Caco-2 (cell line): Measurements from ENCODE around the gene NUBPL. TPM values are rescaled to one million over a fixed set of nuclear protein-coding genes. Genes with fewer than 3 reads are reported as not detected.

Experiments used
- Bru-seq: library from RNA; stranded (reverse); fragments of 400-500 nt; gene quantifications from one replicate; lab custom pipeline; 2021; lab: Mats Ljungman, UMichigan
- BruChase-seq, 2 experiments: library from RNA; stranded (reverse); fragments of 400-500 nt; gene quantifications; one replicate each; lab custom pipeline; 2021; lab: Mats Ljungman, UMichigan
- BruUV-seq: library from RNA; stranded (reverse); fragments of 400-500 nt; replicated peaks from 2 replicates; lab custom pipeline; 2021; lab: Mats Ljungman, UMichigan
- CTCF ChIA-PET: fragments of 300-600 bp; sonication (Branson Sonifier 250); formaldehyde crosslinking; loops from one replicate; lab custom pipeline; 2022; ENCODE audit warnings: antibody characterized with exemption; lab: Charles Lee
- POLR2A ChIA-PET: fragments of 300-600 bp; sonication (Branson Sonifier 250); formaldehyde crosslinking; loops from one replicate; lab custom pipeline; 2022; ENCODE audit warnings: antibody characterized with exemption; lab: Charles Lee
- DNase-seq, 2 experiments: peaks; one replicate each; pipeline versions ENCODE4 v3.0.0 to v3.0.0-alpha.2; 2020 to 2022
- H3K27me3 ChIP-seq: replicated peaks from 2 replicates; pipeline ENCODE4 v1.6.0; 2011; ENCODE audit warnings: low read length; ENCODE audit not compliant: control insufficient read depth, insufficient read depth
- H3K36me3 ChIP-seq: 2 replicates; pipeline ENCODE4 v1.5.1; 2011; ENCODE audit warnings: low read length; ENCODE audit not compliant: control insufficient read depth, insufficient read depth
- H3K4me1 ChIP-seq: fragments of 250-450 bp; sonication (Bioruptor Pico); 2 replicates; pipeline ENCODE4 v1.5.1; 2020; ENCODE audit warnings: mild to moderate bottlenecking
- H3K4me3 ChIP-seq: 2 replicates; pipeline ENCODE4 v1.5.1; 2011; ENCODE audit warnings: low read depth, mild to moderate bottlenecking, control low read depth, low read length
- H3K9me3 ChIP-seq: fragments of 250-450 bp; sonication (Bioruptor Pico); 2 replicates; pipeline ENCODE4 v1.5.1; 2020; ENCODE audit warnings: mild to moderate bottlenecking, moderate library complexity
- H3K27ac Mint-ChIP-seq: one replicate; pipeline ENCODE4 v1.8.0; 2022; ENCODE audit warnings: mixed read lengths; ENCODE audit not compliant: unreplicated experiment
- H3K27me3 Mint-ChIP-seq: one replicate; pipeline ENCODE4 v1.8.0; 2022; ENCODE audit warnings: mixed read lengths; ENCODE audit not compliant: insufficient read depth, unreplicated experiment
- H3K36me3 Mint-ChIP-seq: one replicate; pipeline ENCODE4 v1.8.0; 2022; ENCODE audit warnings: mild to moderate bottlenecking, mixed read lengths; ENCODE audit not compliant: insufficient read depth, unreplicated experiment
- H3K4me1 Mint-ChIP-seq: one replicate; pipeline ENCODE4 v1.8.0; 2022; ENCODE audit warnings: low read depth, mixed read lengths; ENCODE audit not compliant: unreplicated experiment
- H3K4me3 Mint-ChIP-seq: one replicate; pipeline ENCODE4 v1.8.0; 2022; ENCODE audit warnings: mild to moderate bottlenecking, moderate library complexity, mixed read lengths; ENCODE audit not compliant: unreplicated experiment
- H3K9me3 Mint-ChIP-seq: one replicate; pipeline ENCODE4 v1.8.0; 2022; ENCODE audit warnings: mixed read lengths; ENCODE audit not compliant: unreplicated experiment
- CTCF ChIP-seq, 2 experiments: fragments of 200-600 bp in 1 of 2; IDR thresholded peaks; 1 replicate in 1 of 2; 2 replicates in 1 of 2; pipeline versions ENCODE4 v1.5.1 to v1.8.0; 2011 to 2022; ENCODE audit warnings: antibody characterized with exemption in 1 of 2, control low read depth in 1 of 2, inconsistent platforms in 1 of 2, low read depth in 1 of 2, low read length in 1 of 2, mild to moderate bottlenecking in 1 of 2, moderate library complexity in 1 of 2; ENCODE audit not compliant: insufficient read depth in 1 of 2, severe bottlenecking in 1 of 2, unreplicated experiment in 1 of 2
- intact Hi-C: fragments of 100-400 bp; cut with micrococcal nuclease; formaldehyde crosslinking; loops from one replicate; pipeline ENCODE4 v1.10.0; 2022; ENCODE audit not compliant: unreplicated experiment
- long read RNA-seq: library from polyadenylated mRNA; stranded (forward); transcript quantifications from one replicate; pipeline ENCODE4 v2.0.0, GENCODE V29; 2022
- total RNA-seq: library from RNA; stranded (reverse); gene quantifications from 2 replicates; pipeline ENCODE4 v1.2.3, GENCODE V29; 2022

The NUBPL gene
- total RNA-seq (12.5 and 13.9 TPM in 2 replicates), Bru-seq, nascent RNA (percentile 62 among the genes with signal in this experiment), BruChase-seq, experiment 1, labeled RNA remaining after a 2-hour chase (percentile 61 among the genes with signal in this experiment), BruChase-seq, experiment 2, labeled RNA remaining after a 6-hour chase (percentile 53 among the genes with signal in this experiment)
- long read RNA-seq, transcript NUBPL-201 (11 exons, 3,049 nt) = major isoform, 24 of 32 reads
- long read RNA-seq, partial matches to known transcripts = 0 of 32 reads
- long read RNA-seq, other reads (novel, unspliced or antisense) = 7 of 32 reads

- H3K27me3 ChIP-seq = no peaks in the 10 kb centered on the region
- peaks cover 10% of the 10 kb centered on the region for H3K36me3 Mint-ChIP-seq
These were observed at the start of gene NUBPL for GRCh38 chr14:31561155-31561846. NUBPL (plus strand) TSS chr14:31561404; CDS start chr14:31561440, 36 bp downstream.

GRCh38 chr14:31527087-31527486 lies 34.1 kb upstream of the NUBPL start:
- H3K27me3 ChIP-seq = no peaks in the 10 kb centered on the region
- DNase-seq = no peak
- Mint-ChIP-seq H3K36me3 (no peaks in the 10 kb centered on the region), H3K27me3 (peaks cover 2% of the 10 kb centered on the region), H3K27ac (no peak overlapping the region), H3K4me3 (no peak overlapping the region), H3K9me3 (no peaks in the 10 kb centered on the region), H3K4me1 (no peaks in the 10 kb centered on the region)
- no peaks in the 10 kb centered on the region for H3K9me3 ChIP-seq
- ChIA-PET POLR2A (no interaction called here), CTCF (no interaction called here)
- BruUV-seq = no TSS peak
- no peak overlapping the region for H3K4me3 ChIP-seq
- H3K36me3 ChIP-seq = no peaks in the 10 kb centered on the region
- no peaks in the 10 kb centered on the region for H3K4me1 ChIP-seq
- no peak for TF ChIP-seq CTCF (IDR thresholded peaks at IDR 0.05; ENCODE audit: insufficient read depth in 1 of 2, low read depth in 1 of 2, low read length in 1 of 2, severe bottlenecking in 1 of 2, unreplicated experiment in 1 of 2)
- intact Hi-C loops = no loop called here

More at GRCh38 chr14:31561155-31561846, at the start of gene NUBPL:
- Mint-ChIP-seq H3K27me3 (peaks cover 3% of the 10 kb centered on the region), H3K4me1 (no peaks in the 10 kb centered on the region), H3K4me3 (peak within 1 kb of the TSS; percentile 99), H3K27ac (peak within 1 kb of the TSS; percentile 100), H3K9me3 (peaks cover 10% of the 10 kb centered on the region)
- H3K4me3 ChIP-seq = peak within 1 kb of the TSS; percentile 100
- intact Hi-C loops = no loop called here
- ChIA-PET CTCF (no interaction called here), POLR2A (interaction anchor here (0.7 kb wide), 1 partner anchor 104 kb away, joined by 3 read pairs; the partner anchor contains the start of gene DTD2)
- DNase-seq = peak; percentile 94 to 95
- H3K4me1 ChIP-seq = no peaks in the 10 kb centered on the region
- H3K36me3 ChIP-seq = no peaks in the 10 kb centered on the region
- no TSS peak for BruUV-seq
- no peaks in the 10 kb centered on the region for H3K9me3 ChIP-seq
- no peak for TF ChIP-seq CTCF (IDR thresholded peaks at IDR 0.05; ENCODE audit: insufficient read depth in 1 of 2, low read depth in 1 of 2, low read length in 1 of 2, severe bottlenecking in 1 of 2, unreplicated experiment in 1 of 2)

- H3K9me3 Mint-ChIP-seq = no peaks in the 10 kb centered on the region
- no peaks in the 10 kb centered on the region for H3K9me3 ChIP-seq
- BruUV-seq = no TSS peak
- H3K27me3 ChIP-seq = no peaks in the 10 kb centered on the region
- ChIA-PET CTCF (no interaction called here), POLR2A (no interaction called here)
- intact Hi-C loops = no loop called here
- no peaks in the 10 kb centered on the region for H3K36me3 Mint-ChIP-seq
- DNase-seq = no peak
- no peak for TF ChIP-seq CTCF (IDR thresholded peaks at IDR 0.05; ENCODE audit: insufficient read depth in 1 of 2, low read depth in 1 of 2, low read length in 1 of 2, severe bottlenecking in 1 of 2, unreplicated experiment in 1 of 2)
- H3K4me1 Mint-ChIP-seq = no peaks in the 10 kb centered on the region
- no peaks in the 10 kb centered on the region for H3K36me3 ChIP-seq
- no peak overlapping the region for H3K4me3 Mint-ChIP-seq
- H3K4me1 ChIP-seq = no peaks in the 10 kb centered on the region
- H3K27me3 Mint-ChIP-seq = peaks cover 7% of the 10 kb centered on the region
- H3K27ac Mint-ChIP-seq = no peak overlapping the region
- H3K4me3 ChIP-seq = no peak overlapping the region
These were observed 33.7 kb upstream of the NUBPL start for GRCh38 chr14:31527546-31527945.
